Measurements from ENCODE around the gene MYRIP.

GRCh38 chr3:40152482-40153133 lies 343.2 kb downstream of the MYRIP start:
- TF ChIP-seq NFRKB (IDR thresholded peaks at IDR 0.05), result no peak
- no peak for TF ChIP-seq SP1 (IDR thresholded peaks at IDR 0.05)
- no peak for TF ChIP-seq ELF4 (IDR thresholded peaks at IDR 0.05)
- no peak for TF ChIP-seq CTBP1 (IDR thresholded peaks at IDR 0.05; ENCODE audit: borderline replicate concordance)
- no peak for TF ChIP-seq SUZ12 (IDR thresholded peaks at IDR 0.05)
- TF ChIP-seq FOXA1 (IDR thresholded peaks at IDR 0.05), result no peak
- no peak for TF ChIP-seq BHLHE40 (IDR thresholded peaks at IDR 0.05; ENCODE audit: borderline replicate concordance)
- no peak for TF ChIP-seq TARDBP (IDR thresholded peaks at IDR 0.05)
- TF ChIP-seq FOXM1 (IDR thresholded peaks at IDR 0.05; ENCODE audit: borderline replicate concordance), result no peak
- no peak for TF ChIP-seq FOXK2 (IDR thresholded peaks at IDR 0.05)
- no peak for TF ChIP-seq ARNT (IDR thresholded peaks at IDR 0.05)
- no peak for TF ChIP-seq L3MBTL2 (conservative IDR thresholded peaks at IDR 0.05)
- no peak for TF ChIP-seq LEF1 (IDR thresholded peaks at IDR 0.05; ENCODE audit: borderline replicate concordance)
